ENCODE measurements around the gene ARL15.

The ARL15 gene

DNA sequence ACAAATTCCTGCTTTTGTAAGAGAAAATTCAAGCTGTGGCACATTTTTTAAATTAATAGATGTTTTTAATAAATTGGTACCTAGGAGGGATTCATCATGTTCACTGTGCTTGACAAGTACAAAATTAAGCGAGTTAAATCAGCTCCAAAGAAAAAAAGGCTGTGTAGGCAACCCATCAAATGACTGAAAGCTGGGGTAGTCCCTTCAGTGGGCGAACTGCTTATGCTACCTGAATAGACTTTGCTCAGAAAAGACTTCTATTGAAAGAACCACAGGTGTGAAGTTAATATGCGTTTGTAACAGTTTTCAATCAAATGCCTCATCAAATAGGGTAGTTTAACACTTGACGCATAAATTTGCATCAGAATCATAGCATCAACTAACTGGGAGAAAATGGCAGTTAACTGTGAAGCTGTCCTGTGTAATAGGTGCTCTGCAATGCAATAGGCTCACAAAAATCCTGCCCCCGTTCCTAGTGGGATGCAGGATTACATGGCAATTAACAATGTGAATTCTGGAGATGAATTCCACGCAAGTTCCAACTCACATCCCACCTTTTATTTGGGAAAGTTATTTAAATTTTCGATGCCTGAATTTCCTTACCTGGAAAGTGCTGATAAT, 14.4 kb upstream of the ARL15 start:
- Histone ChIP-seq H2AFZ (ENCODE audit: low read length) (no peak overlapping the region), H3K27me3 (ENCODE audit: insufficient read depth, low read length, poor library complexity, severe bottlenecking) (no peaks in the 10 kb centered on the region), H3K4me2 (ENCODE audit: low read depth, low read length, poor library complexity, severe bottlenecking) (no peak overlapping the region), H4K20me1 (ENCODE audit: insufficient read depth, low read length, poor library complexity, severe bottlenecking) (no peaks in the 10 kb centered on the region), H3K9ac (ENCODE audit: low read depth, low read length, poor library complexity, severe bottlenecking) (no peak overlapping the region), H3K4me3 (ENCODE audit: low read length, poor library complexity, severe bottlenecking) (no peak overlapping the region), H3K79me2 (ENCODE audit: insufficient read depth, low read length) (no peaks in the 10 kb centered on the region), H3K9me2 (replicated peaks; ENCODE audit: low read depth, low read length) (no peaks in the 10 kb centered on the region), H3K36me3 (ENCODE audit: insufficient read depth, low read length) (no peaks in the 10 kb centered on the region), H3K4me1 (ENCODE audit: insufficient read depth, low read length, poor library complexity, severe bottlenecking) (no peaks in the 10 kb centered on the region), H3F3A (ENCODE audit: low read depth) (no peaks in the 10 kb centered on the region), H3K9me3 (ENCODE audit: insufficient read depth, low read depth, low read length) (no peaks in the 10 kb centered on the region)
- no peak for TF ChIP-seq CTCF (conservative IDR thresholded peaks at IDR 0.05; ENCODE audit: low read length)
- TF ChIP-seq EZH2phosphoT487 (IDR thresholded peaks at IDR 0.05; ENCODE audit: borderline replicate concordance): no peak

DNA sequence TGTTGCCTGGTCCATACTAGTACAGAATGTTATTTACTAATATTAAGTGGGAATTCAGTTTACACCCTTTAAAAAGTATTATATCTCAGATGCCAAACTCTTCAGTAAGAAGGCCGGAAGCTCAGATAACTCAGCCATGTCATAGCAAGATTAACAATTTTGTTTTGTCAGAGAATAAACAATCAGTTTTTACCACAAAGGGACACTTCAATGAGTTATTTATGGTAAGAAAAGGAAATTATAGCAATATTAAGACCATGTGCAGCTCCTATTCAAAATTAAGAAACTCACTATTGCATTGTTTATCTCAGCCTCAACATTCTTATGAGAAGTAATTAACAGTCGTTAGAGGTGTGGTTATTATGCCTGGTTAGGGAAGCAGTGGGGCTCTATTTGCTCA, 13.1 kb upstream of the ARL15 start:
- H3K36me3 ChIP-seq (ENCODE audit: insufficient read depth, low read length): no peaks in the 10 kb centered on the region
- no peaks in the 10 kb centered on the region for H3K79me2 ChIP-seq (ENCODE audit: insufficient read depth, low read length)
- H3K4me2 ChIP-seq (ENCODE audit: low read depth, low read length, poor library complexity, severe bottlenecking): no peak overlapping the region
- no peak overlapping the region for H3K4me3 ChIP-seq (ENCODE audit: low read length, poor library complexity, severe bottlenecking)
- H2AFZ ChIP-seq (ENCODE audit: low read length): no peak overlapping the region
- H3K4me1 ChIP-seq (ENCODE audit: insufficient read depth, low read length, poor library complexity, severe bottlenecking): no peaks in the 10 kb centered on the region
- no peaks in the 10 kb centered on the region for H4K20me1 ChIP-seq (ENCODE audit: insufficient read depth, low read length, poor library complexity, severe bottlenecking)
- TF ChIP-seq EZH2phosphoT487 (IDR thresholded peaks at IDR 0.05; ENCODE audit: borderline replicate concordance): no peak
- TF ChIP-seq CTCF (conservative IDR thresholded peaks at IDR 0.05; ENCODE audit: low read length): no peak
- no peaks in the 10 kb centered on the region for H3K9me3 ChIP-seq (ENCODE audit: insufficient read depth, low read depth, low read length)
- H3K27me3 ChIP-seq (ENCODE audit: insufficient read depth, low read length, poor library complexity, severe bottlenecking): no peaks in the 10 kb centered on the region
- H3F3A ChIP-seq (ENCODE audit: low read depth): no peaks in the 10 kb centered on the region
- H3K9me2 ChIP-seq (replicated peaks; ENCODE audit: low read depth, low read length): no peaks in the 10 kb centered on the region
- H3K9ac ChIP-seq (ENCODE audit: low read depth, low read length, poor library complexity, severe bottlenecking): no peak overlapping the region

DNA sequence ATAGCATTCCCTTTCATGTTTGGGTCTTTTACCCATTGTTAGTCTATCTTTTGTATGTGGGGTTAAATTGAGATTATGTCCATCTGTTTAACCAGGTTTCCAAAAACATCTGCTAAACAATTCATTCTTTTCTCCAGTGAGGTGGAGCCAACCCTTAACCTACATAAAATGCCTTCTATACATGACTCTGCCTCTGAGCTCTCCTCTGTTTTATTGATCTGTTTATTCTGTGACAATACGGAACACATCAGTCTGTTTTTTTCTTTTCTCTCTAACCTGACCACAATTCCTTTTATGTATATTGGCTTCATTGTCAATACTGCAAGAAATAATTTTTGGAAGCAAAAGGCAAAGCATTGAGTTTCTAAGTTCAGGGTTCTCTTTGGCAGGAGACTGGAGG, 9.9 kb upstream of the ARL15 start:
- no peaks in the 10 kb centered on the region for H4K20me1 ChIP-seq (ENCODE audit: insufficient read depth, low read length, poor library complexity, severe bottlenecking)
- no peaks in the 10 kb centered on the region for H3K4me1 ChIP-seq (ENCODE audit: insufficient read depth, low read length, poor library complexity, severe bottlenecking)
- no peaks in the 10 kb centered on the region for H3K9me3 ChIP-seq (ENCODE audit: insufficient read depth, low read depth, low read length)
- H2AFZ ChIP-seq (ENCODE audit: low read length): no peak overlapping the region
- no peak overlapping the region for H3K4me3 ChIP-seq (ENCODE audit: low read length, poor library complexity, severe bottlenecking)
- H3K9ac ChIP-seq (ENCODE audit: low read depth, low read length, poor library complexity, severe bottlenecking): no peak overlapping the region
- H3K36me3 ChIP-seq (ENCODE audit: insufficient read depth, low read length): no peaks in the 10 kb centered on the region
- no peaks in the 10 kb centered on the region for H3K79me2 ChIP-seq (ENCODE audit: insufficient read depth, low read length)
- H3K4me2 ChIP-seq (ENCODE audit: low read depth, low read length, poor library complexity, severe bottlenecking): no peak overlapping the region
- TF ChIP-seq EZH2phosphoT487 (IDR thresholded peaks at IDR 0.05; ENCODE audit: borderline replicate concordance) (no peak), CTCF (conservative IDR thresholded peaks at IDR 0.05; ENCODE audit: low read length) (no peak)
- H3K27me3 ChIP-seq (ENCODE audit: insufficient read depth, low read length, poor library complexity, severe bottlenecking): no peaks in the 10 kb centered on the region
- no peaks in the 10 kb centered on the region for H3F3A ChIP-seq (ENCODE audit: low read depth)
- H3K9me2 ChIP-seq (replicated peaks; ENCODE audit: low read depth, low read length): no peaks in the 10 kb centered on the region

All from Loucy (cell line).